Measurements from ENCODE around the gene GINS2. TPM values are rescaled to one million over a fixed set of nuclear protein-coding genes. Genes with fewer than 3 reads are reported as not detected.

Gene GINS2
- total and polyA plus RNA-seq, 8 donors, result 0.37 to 1.9 (median 0.79) TPM

GRCh38 chr16:85642762-85643358, 45.9 kb downstream of the GINS2 start:
- TF ChIP-seq CTCF (IDR thresholded peaks at IDR 0.05), result no peak
- no peak for DNase-seq

GRCh38 chr16:85641776-85642176, 47.0 kb downstream of the GINS2 start:
- WGBS, 2 donors, result 27 to 34% methylated on average over 12 of the region's 12 CpGs
- Histone ChIP-seq H3K4me3 (no peak overlapping the region), H3K36me3 (no peaks in the 10 kb centered on the region), H3K27ac (peak overlapping the region in 3 of 4 donors; percentile 26 to 56 (median 39)), H3K9me3 (no peaks in the 10 kb centered on the region), H3K27me3 (no peaks in the 10 kb centered on the region), H3K4me1 (peaks cover 28 to 34% (median 31%) of the 10 kb centered on the region in 3 donors)
- ATAC-seq, result peak; percentile 70 to 78 (median 74)
- DNase-seq, result peak; percentile 84 to 96 (median 92)
- no peak for TF ChIP-seq CTCF (IDR thresholded peaks at IDR 0.05)
- intact Hi-C loops (cut with DNase I), result no loop called here
- FAIRE-seq, result no peak

More at GRCh38 chr16:85642762-85643358, 45.9 kb downstream of the GINS2 start:
- Histone ChIP-seq H3K4me3 (no peak overlapping the region), H3K27ac (no peak overlapping the region), H3K4me1 (peaks cover 23 to 25% (median 24%) of the 10 kb centered on the region in 3 donors), H3K27me3 (no peaks in the 10 kb centered on the region), H3K9me3 (no peaks in the 10 kb centered on the region), H3K36me3 (no peaks in the 10 kb centered on the region)
- no peak for ATAC-seq
- no peak for FAIRE-seq
- WGBS, 2 donors, result 82% methylated on average over 28 to 32 of the region's 32 CpGs
- intact Hi-C loops (cut with DNase I), result no loop called here

GRCh38 chr16:85641305-85641704, 47.4 kb downstream of the GINS2 start:
- no peaks in the 10 kb centered on the region for H3K9me3 ChIP-seq
- 69 to 72% methylated on average over 19 to 24 of the region's 24 CpGs for WGBS, 2 donors
- no peak overlapping the region for H3K4me3 ChIP-seq
- H3K27ac ChIP-seq, result peak overlapping the region in 3 of 4 donors; percentile 26 to 56 (median 39)
- FAIRE-seq, result no peak
- no peak for ATAC-seq
- no peaks in the 10 kb centered on the region for H3K27me3 ChIP-seq
- TF ChIP-seq CTCF (IDR thresholded peaks at IDR 0.05), result no peak
- DNase-seq, result peak in 1 of 6 donors; percentile 40
- H3K4me1 ChIP-seq, result peaks cover 28 to 39% (median 31%) of the 10 kb centered on the region in 3 donors
- no peaks in the 10 kb centered on the region for H3K36me3 ChIP-seq
- intact Hi-C loops (cut with DNase I), result no loop called here

GRCh38 chr16:85640585-85640984, 48.2 kb downstream of the GINS2 start:
- intact Hi-C loops (cut with DNase I), result no loop called here
- peak in 1 of 6 donors; percentile 79 for DNase-seq
- H3K27me3 ChIP-seq, result no peaks in the 10 kb centered on the region
- H3K27ac ChIP-seq, result peak overlapping the region in 1 of 4 donors; percentile 46
- ATAC-seq, result no peak
- no peaks in the 10 kb centered on the region for H3K36me3 ChIP-seq
- no peak for FAIRE-seq
- no peak for TF ChIP-seq CTCF (IDR thresholded peaks at IDR 0.05)
- no peaks in the 10 kb centered on the region for H3K9me3 ChIP-seq
- H3K4me3 ChIP-seq, result no peak overlapping the region
- H3K4me1 ChIP-seq, result peaks cover 28 to 46% (median 37%) of the 10 kb centered on the region in 3 donors
- WGBS, 2 donors, result 78 to 85% methylated on average over 30 to 31 of the region's 31 CpGs

GRCh38 chr16:85640254-85640558, 48.5 kb downstream of the GINS2 start:
- peak in 1 of 6 donors; percentile 84 for DNase-seq
- FAIRE-seq, result no peak
- intact Hi-C loops (cut with DNase I), result no loop called here
- no peak for TF ChIP-seq CTCF (IDR thresholded peaks at IDR 0.05)
- Histone ChIP-seq H3K9me3 (no peaks in the 10 kb centered on the region), H3K27me3 (no peaks in the 10 kb centered on the region), H3K27ac (peak overlapping the region in 3 of 4 donors; percentile 28 to 67 (median 46)), H3K36me3 (no peaks in the 10 kb centered on the region), H3K4me1 (peaks cover 29 to 50% (median 40%) of the 10 kb centered on the region in 3 donors), H3K4me3 (no peak overlapping the region)
- WGBS, 2 donors, result 70 to 73% methylated on average over 11 to 13 of the region's 13 CpGs
- ATAC-seq, result no peak

Measured in pancreas (tissue), 10 donors.